Lower leg skin (tissue), 4 donors: Measurements from ENCODE around the gene SLC6A17. TPM values are rescaled to one million over a fixed set of nuclear protein-coding genes. Genes with fewer than 3 reads are reported as not detected.

Experiments used
- DNase-seq, 2 donors: peaks; one replicate each; pipeline ENCODE4 v3.0.0-alpha.2; 2019; ENCODE audit warnings: low spot score in 2 of 2
- H3K4me3 ChIP-seq: fragments of 200-600 bp; sonication (generic); 2 replicates; pipeline ENCODE4 v1.5.1; 2017; ENCODE audit warnings: mild to moderate bottlenecking, low read depth; ENCODE audit not compliant: poor library complexity, severe bottlenecking
- POLR2A ChIP-seq, 2 donors: fragments of 450-650 bp; IDR thresholded peaks; one replicate each; pipeline ENCODE4 v1.6.1; 2016 to 2017; ENCODE audit warnings: antibody characterized with exemption in 2 of 2, mild to moderate bottlenecking in 1 of 2, moderate library complexity in 1 of 2
- WGBS, 2 donors: methylation state at CpG; one replicate each; pipeline ENCODE4 v1.1.5; 2018; 5-methylcytosine and 5-hydroxymethylcytosine counted together
- intact Hi-C: fragments of 100-400 bp; cut with DNase I; formaldehyde crosslinking; loops from one replicate; pipeline ENCODE4 v1.15.0; 2023; ENCODE audit warnings: low total_unique reads
- total RNA-seq, 4 donors: library from RNA; depleted of rRNA; stranded (reverse); fragments of >200 nt; gene quantifications; one replicate each; pipeline ENCODE4 v1.1.0, GENCODE V29; 2016
- TF ChIP-seq, protein P1 (sequence below), 3 donors: fragments of 450-650 bp; IDR thresholded peaks; one replicate each; pipeline ENCODE4 v1.5.1; 2016; ENCODE audit warnings: antibody characterized with exemption in 3 of 3, mild to moderate bottlenecking in 3 of 3, moderate library complexity in 2 of 3

The SLC6A17 gene
- total RNA-seq, 4 donors from 2014 or later: 4.5 to 6.9 (median 5.8) TPM

- TF ChIP-seq, protein P1, sequence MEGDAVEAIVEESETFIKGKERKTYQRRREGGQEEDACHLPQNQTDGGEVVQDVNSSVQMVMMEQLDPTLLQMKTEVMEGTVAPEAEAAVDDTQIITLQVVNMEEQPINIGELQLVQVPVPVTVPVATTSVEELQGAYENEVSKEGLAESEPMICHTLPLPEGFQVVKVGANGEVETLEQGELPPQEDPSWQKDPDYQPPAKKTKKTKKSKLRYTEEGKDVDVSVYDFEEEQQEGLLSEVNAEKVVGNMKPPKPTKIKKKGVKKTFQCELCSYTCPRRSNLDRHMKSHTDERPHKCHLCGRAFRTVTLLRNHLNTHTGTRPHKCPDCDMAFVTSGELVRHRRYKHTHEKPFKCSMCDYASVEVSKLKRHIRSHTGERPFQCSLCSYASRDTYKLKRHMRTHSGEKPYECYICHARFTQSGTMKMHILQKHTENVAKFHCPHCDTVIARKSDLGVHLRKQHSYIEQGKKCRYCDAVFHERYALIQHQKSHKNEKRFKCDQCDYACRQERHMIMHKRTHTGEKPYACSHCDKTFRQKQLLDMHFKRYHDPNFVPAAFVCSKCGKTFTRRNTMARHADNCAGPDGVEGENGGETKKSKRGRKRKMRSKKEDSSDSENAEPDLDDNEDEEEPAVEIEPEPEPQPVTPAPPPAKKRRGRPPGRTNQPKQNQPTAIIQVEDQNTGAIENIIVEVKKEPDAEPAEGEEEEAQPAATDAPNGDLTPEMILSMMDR (IDR thresholded peaks at IDR 0.05): no peak
- no peak for TF ChIP-seq POLR2A (IDR thresholded peaks at IDR 0.05)
- DNase-seq: no peak
- intact Hi-C loops: no loop called here
- no peak overlapping the region for H3K4me3 ChIP-seq
- 72 to 74% methylated on average over 6 of the region's 6 CpGs for WGBS, 2 donors
Measured at GRCh38 chr1:110165761-110166231, 15.5 kb downstream of the SLC6A17 start.

GRCh38 chr1:110166861-110167260 lies 16.6 kb downstream of the SLC6A17 start:
- no peak overlapping the region for H3K4me3 ChIP-seq
- DNase-seq: no peak
- intact Hi-C loops: no loop called here
- no peak for TF ChIP-seq POLR2A (IDR thresholded peaks at IDR 0.05)
- TF ChIP-seq, protein P1 (IDR thresholded peaks at IDR 0.05): no peak
- 88 to 95% methylated on average over 11 of the region's 11 CpGs for WGBS, 2 donors

DNA sequence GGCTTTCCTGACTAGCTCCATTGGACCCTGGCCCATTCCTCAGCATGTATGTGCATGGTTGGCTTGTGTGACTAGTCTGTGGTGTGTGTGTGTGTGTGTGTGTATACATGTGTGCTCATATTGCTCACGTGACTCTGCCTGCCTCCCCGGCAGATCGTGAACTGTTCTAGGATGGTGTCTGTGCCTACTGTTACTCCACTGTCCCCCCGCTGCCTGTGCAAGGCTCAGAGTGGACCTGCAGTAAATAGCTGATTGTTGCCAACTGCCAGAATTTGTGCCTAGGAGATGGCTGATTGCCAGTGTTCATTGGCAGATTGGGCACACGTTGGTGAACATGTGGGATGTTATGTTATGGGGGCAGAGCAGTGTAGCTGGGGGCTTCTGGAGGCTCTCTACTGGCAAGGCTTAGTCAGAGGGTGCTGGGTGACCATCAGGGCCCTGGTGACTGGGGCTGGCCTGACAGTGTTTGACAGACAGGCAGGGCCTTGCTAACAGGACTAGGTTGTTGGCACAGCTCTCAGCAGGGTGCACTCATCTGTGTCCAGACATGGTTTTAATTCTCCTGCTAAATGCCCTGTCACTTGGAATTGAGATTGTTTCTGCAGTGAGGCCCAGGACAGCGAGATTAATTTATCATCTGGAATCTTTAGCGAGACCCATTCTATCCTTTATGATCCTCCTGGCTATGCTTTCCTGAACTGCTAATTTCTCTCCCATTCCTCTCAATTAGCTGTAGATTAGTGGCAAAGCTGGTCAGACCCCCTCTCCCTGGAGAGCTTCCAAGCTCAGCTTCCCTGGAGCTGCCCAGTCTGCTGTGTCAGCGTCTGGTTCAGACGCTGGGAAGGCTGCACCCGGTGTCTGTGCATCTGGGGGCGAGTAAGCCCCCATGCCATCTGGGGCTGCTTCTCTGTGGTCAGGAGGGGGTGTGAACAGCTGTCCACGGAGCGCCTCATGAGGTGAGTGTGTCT lies 20.8 kb downstream of the SLC6A17 start:
- TF ChIP-seq, protein P1 (IDR thresholded peaks at IDR 0.05): no peak
- no peak for TF ChIP-seq POLR2A (IDR thresholded peaks at IDR 0.05)
- intact Hi-C loops: no loop called here
- WGBS, 2 donors: 52 to 61% methylated on average over 13 of the region's 13 CpGs
- DNase-seq: no peak
- no peak overlapping the region for H3K4me3 ChIP-seq

DNA sequence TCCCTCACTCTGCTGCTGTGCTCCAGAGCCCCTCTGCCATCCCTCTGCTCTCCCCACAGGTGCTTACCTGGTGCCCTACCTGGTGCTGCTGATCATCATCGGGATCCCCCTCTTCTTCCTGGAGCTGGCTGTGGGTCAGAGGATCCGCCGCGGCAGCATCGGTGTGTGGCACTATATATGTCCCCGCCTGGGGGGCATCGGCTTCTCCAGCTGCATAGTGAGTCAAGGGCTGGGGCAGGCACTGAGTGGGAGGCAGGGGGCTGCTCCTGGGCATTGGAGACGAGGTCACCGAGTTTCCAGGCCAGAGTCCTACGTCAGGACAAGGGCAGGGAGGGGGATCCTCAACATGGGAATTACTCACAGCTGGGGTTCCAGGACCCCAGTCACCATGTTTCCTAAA lies 21.7 kb downstream of the SLC6A17 start:
- intact Hi-C loops: no loop called here
- no peak for DNase-seq
- H3K4me3 ChIP-seq: no peak overlapping the region
- 86% methylated on average over 10 of the region's 10 CpGs for WGBS, 2 donors
- TF ChIP-seq POLR2A (IDR thresholded peaks at IDR 0.05): no peak
- TF ChIP-seq, protein P1 (IDR thresholded peaks at IDR 0.05): no peak

DNA sequence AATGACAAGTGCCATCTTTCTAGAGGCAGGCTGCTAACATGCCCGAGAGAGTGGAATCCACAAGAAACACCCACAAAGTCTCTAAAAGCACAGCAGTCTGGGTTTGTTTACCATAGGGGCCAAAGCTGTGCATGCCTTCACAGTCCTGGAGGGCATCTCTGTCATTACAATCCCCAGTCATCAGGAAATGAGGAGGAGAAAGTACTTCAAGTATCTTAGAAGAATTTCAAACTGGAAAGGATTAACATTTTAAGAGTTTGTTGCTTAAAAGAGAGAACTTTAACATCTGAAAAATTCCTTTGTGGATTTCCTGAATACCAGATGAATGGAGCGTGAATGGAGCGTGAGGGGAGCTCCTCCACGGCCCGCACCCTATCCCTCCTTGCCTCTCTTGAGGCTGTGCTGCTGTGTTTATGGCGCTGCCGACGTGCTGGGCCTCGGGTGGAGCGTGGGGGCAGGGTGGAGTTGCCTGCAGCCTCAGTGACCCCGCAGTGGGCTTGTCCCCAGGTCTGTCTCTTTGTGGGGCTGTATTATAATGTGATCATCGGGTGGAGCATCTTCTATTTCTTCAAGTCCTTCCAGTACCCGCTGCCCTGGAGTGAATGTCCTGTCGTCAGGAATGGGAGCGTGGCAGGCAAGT lies 23.3 kb downstream of the SLC6A17 start:
- H3K4me3 ChIP-seq: no peak overlapping the region
- intact Hi-C loops: no loop called here
- TF ChIP-seq, protein P1 (IDR thresholded peaks at IDR 0.05): no peak
- TF ChIP-seq POLR2A (IDR thresholded peaks at IDR 0.05): no peak
- WGBS, 2 donors: 70 to 73% methylated on average over 15 of the region's 15 CpGs
- no peak for DNase-seq
